Myocyte (in vitro differentiated cells): ENCODE data around the gene ZNF71. TPM values are rescaled to one million over a fixed set of nuclear protein-coding genes. Genes with fewer than 3 reads are reported as not detected.

Source experiments
- DNase-seq: peaks from one replicate; pipeline ENCODE4 v3.0.0-alpha.2; 2012; ENCODE audit warnings: low read depth
- polyA plus RNA-seq: library from polyadenylated mRNA; unstranded; fragments of >200 nt; gene quantifications from one replicate; pipeline ENCODE4 v1.2.1, GENCODE V29; 2012; ENCODE audit warnings: missing spikeins
- total RNA-seq: library from RNA; depleted of rRNA; stranded (reverse); fragments of >200 nt; gene quantifications from 2 replicates; pipeline ENCODE4 v1.2.3, GENCODE V29; 2014

The ZNF71 gene
- total RNA-seq: 6.2 and 7.5 TPM in 2 replicates
- 6.1 TPM for polyA plus RNA-seq

DNA sequence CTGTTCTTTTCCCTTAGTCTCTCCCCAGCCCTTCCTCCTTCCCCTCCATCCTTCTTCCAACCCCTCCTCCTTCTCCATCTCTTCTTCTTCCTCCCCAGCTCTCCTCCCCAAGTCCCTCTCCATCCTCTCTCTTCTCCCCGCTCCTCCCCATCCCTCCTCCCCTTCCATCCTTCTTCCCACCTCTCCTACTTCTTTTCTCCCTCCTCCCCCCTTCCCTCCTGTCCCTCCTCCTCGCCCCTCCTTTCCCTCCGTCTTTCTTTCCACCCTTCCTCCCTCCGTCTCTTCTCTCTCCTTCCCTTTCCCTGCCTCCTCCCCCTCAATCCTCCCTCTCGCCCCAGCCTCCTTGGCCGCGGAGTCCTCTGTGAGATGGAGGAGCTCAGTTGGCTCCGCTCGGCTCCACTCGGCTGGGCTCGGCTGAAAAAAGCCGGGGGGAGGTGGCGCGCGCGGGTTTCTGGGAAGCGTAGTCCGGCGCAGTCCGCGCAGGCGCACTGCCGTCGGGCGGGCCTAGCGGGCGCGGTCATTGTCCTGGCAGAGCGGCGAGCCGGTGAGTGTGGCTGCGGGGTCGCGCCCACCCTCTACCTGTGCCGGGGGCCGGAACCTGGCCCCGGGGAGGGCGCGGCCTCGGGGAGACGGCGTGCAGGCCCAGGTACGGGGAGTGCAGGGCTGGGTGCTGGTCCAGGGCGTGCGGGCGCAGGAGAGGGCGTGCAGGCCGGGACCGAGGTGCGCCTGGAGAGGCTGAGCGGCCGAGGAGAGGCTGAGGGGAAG is at the start of gene ZNF71:
ZNF71 (plus strand) TSS at position 520 of the 765 bp plus-strand sequence. CDS start 6,257 bp downstream, outside the sequence.
- peak; percentile 90 for DNase-seq

GRCh38 chr19:56547535-56547934 is 47.6 kb upstream of the ZNF71 start:
- DNase-seq: no peak

GRCh38 chr19:56554272-56554869 is 40.7 kb upstream of the ZNF71 start:
- no peak for DNase-seq

DNA sequence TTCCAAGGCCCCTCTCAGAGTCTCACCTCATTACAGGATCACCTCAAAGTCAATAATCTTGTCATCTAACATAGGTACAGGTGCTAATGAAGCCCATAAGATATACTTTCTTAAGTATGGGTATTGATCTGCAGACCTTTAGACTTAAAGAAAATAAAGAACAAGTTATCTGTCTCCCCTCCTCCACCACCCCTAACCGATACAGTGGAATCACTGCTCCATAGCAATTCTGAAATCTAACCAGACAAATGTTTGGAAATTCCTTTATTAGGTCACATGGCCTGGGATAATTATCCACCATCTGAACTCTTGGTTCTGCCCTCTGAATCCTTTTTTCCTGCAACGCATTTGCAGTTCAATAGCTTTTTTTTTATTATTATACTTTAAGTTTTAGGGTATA is 32.3 kb upstream of the ZNF71 start:
- no peak for DNase-seq

DNA sequence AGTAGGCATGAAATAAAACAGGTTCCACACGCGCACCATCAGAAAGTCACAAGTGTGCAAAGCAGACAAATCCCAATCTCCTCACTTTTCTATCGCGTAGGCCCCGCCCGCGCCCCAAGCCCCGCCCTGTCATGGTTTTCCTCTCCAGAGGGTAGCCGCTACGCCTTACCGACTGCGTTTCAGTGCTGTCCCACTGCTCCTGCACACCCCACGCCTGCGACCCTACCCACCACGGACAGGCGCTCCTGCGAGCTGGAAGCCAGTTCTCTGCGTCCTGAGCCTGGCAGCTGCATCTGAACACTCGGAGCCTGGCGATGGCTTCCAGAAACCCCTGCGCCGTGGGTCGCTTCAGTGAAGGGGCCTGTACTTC is 28.2 kb upstream of the ZNF71 start:
- no peak for DNase-seq

GRCh38 chr19:56567274-56568120 is 27.6 kb upstream of the ZNF71 start, which contains the start of gene ZNF470:
Gene ZNF470, plus strand, starts transcription at chr19:56567468. Its CDS starts 2,844 bp downstream, at chr19:56570312.
- peak; percentile 85 for DNase-seq

DNA sequence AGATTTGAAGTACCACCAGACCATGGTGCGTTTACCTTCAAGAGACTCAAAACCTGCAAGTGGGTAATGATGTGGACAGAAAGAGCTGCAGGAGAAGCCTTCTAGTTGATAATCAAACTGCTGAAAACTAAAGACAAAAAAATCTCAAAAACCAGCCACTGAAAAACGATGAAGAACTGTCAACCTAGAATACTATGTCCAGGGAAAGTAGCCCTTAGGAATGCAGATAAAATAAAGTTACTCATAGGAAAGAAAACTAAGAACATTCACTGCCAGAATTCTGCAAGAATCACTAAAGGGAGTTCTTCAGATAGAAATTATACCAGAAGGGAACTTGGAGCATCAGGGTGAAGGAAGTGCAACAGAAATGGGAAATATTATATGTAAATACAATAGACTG is 22.5 kb upstream of the ZNF71 start:
- DNase-seq: no peak

DNA sequence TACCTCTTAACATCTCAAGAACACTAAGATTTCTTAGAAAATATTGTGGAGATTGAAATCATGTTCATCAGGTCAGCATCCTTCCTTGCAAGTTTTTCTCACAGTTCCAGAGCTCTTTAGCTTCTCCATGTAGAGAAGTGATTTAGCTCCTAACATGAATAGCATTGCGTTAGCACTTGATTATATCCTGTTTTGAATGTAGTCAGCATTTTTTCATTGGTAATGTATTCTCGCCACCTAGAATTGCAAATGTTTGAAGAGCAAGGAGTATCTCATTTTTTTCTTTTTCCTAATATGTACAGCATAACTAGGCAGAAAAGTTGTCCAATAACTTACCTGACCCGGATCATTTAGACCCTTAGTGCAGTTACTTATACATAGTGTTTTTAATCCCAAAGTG is 21.2 kb upstream of the ZNF71 start:
- no peak for DNase-seq

DNA sequence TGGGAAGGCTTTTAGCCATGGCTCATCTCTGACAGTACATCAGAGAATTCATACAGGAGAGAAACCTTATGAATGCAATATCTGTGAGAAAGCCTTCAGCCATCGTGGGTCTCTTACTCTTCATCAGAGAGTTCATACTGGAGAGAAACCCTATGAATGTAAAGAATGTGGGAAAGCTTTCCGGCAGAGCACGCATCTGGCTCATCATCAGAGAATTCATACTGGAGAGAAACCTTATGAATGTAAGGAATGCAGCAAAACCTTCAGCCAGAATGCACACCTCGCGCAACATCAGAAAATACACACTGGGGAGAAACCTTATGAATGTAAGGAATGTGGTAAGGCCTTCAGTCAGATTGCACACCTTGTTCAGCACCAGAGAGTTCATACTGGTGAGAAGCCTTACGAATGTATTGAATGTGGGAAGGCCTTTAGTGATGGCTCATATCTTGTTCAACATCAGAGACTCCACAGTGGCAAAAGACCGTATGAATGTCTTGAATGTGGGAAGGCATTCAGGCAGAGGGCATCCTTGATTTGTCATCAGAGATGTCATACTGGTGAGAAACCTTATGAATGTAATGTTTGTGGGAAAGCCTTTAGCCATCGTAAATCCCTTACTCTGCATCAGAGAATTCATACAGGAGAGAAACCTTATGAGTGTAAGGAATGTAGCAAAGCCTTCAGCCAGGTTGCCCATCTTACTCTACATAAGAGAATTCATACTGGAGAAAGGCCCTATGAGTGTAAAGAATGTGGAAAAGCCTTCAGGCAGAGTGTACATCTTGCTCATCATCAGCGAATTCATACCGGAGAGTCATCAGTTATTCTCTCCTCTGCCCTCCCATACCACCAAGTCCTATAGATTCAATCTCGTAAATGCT is 17.1 kb upstream of the ZNF71 start:
- DNase-seq: no peak

- no peak for DNase-seq
Measured at GRCh38 chr19:56594446-56594782, 688 bp upstream of the ZNF71 start.

DNA sequence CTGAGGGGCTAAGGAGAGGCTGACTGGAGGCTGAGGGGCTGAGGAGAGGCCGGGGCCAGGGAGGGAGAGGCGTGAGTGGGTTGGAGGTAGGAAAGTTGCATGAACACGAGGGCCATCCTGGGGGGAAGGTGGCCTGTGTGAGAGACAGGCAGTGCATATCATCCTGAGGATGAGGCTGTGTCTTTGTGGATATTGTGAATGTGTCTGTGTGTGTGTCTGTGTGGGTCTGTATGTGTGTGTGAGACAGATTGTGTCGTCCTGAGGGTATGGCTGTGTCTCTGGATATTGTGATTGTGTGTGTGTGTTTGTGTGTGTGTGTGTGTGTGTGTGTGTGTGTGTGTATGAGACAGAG is 422 bp downstream of the ZNF71 start:
- no peak for DNase-seq

GRCh38 chr19:56596676-56597075 is 1.6 kb downstream of the ZNF71 start:
- no peak for DNase-seq

GRCh38 chr19:56597696-56598095 is 2.6 kb downstream of the ZNF71 start:
- DNase-seq: no peak

GRCh38 chr19:56601375-56601774 is 6.3 kb downstream of the ZNF71 start:
- DNase-seq: peak; percentile 19

DNA sequence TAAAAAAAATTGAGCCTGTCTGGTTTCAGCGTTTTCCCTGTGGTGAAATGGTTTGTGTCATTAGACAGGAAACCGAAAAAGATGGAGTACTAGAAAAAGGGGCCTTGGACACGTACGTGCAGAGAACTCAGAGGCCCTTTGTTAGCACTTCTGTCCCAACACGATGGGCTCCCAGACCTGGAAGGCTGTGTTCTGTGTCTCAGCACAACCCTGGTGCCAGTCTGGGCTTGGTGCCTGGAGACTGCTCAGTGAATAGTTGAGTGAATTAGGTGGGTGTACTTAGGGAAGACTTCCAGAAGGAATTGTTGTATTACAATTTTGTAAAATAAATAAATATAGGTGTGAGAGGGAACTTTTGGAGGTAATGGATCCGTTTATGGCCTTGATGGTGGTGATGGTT is 8.7 kb downstream of the ZNF71 start:
- no peak for DNase-seq

DNA sequence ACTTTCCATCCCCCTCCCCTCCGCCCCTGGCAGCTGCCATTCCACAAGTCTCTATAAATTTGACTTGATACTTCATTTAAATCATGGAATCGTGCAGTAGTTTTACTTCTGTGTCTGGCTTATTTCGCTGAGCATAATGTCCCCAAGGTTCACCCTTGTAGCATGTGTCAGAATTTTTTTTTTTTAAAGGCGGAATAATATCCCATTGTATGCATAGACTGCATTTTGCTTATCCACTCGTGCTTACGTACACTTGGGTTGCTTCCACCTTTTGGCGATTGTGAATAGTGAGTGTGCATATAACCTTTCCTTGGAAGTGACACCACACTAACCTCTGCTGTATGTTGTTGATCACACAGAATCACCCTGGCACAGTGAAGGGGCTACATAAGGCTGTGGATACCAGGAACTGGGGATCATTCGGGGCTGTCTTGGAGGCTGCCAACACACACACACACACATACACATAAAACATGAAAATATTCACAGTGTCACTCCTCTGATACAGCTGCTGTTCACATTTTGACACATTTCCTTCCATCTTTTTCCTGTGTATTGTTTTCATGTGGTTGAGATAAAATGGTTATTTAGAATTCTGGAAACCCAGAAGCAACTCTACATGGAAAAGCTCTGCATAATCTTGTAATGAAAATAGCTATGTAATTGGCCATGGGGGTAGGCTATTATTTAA is 13.3 kb downstream of the ZNF71 start:
- no peak for DNase-seq

GRCh38 chr19:56611288-56611687 is 16.2 kb downstream of the ZNF71 start:
- DNase-seq: no peak

DNA sequence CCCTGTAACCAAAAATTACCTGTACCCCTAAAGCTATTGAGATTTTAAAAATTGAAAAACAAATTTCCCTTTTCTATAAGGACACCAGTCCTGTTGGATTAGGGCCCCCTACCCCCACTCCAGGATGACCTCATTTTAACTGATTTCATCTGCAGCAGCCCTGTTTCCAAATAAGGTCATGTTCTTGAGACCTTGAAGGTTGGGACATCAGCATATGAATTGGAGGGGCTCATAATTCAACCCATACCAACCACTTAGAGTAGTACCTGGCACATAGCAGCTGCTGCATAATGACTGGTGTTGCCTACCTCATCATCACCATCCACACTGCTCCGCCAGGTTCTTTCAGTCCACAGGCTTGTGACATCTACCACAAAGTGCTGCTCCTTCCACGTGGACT is 17.6 kb downstream of the ZNF71 start:
- DNase-seq: no peak

GRCh38 chr19:56613639-56614038 is 18.5 kb downstream of the ZNF71 start:
- no peak for DNase-seq

DNA sequence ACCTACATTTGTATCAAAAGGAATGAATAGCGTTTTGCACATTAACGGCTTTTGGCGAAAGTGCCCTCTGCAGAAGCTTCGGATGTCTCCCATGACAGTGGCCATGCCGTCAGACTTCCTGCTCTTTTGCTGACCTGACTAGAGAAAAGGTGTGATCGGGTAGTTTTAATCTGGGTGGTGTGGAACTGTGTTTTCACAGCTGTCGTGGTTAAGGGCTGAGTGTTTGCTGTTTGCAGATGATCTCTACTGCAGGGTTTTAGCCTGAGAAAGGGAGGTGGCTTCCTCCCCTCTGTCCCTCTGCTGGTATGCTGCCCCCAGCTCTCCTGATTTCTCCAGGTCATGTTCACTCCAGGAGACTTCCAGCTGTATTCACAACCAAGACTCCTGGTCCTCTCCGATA is 22.4 kb downstream of the ZNF71 start:
- peak; percentile 26 for DNase-seq

GRCh38 chr19:56619121-56619520 is 24.0 kb downstream of the ZNF71 start:
- no peak for DNase-seq
